ENCODE results near the gene ZBTB43.

- TF ChIP-seq CTCF (IDR thresholded peaks at IDR 0.05) (no peak), POLR2A (IDR thresholded peaks at IDR 0.05) (no peak)
Measured at GRCh38 chr9:126844085-126844484, 39.2 kb downstream of the ZBTB43 start.
